Brain microvascular endothelial cell (primary cell): ENCODE measurements around the gene DYNLL2.
"Not testable (repeated sequence)": the region's sequence is repeated elsewhere in the genome, so short reads cannot be mapped to it uniquely, and the experiment has no call there.

Experiments
- DNase-seq: peaks from one replicate; pipeline ENCODE4 v3.0.0-alpha.2; 2020
- H3K27ac ChIP-seq: fragments of 250-450 bp; sonication (Bioruptor Pico); 2 replicates; pipeline ENCODE4 v1.5.1; 2020; ENCODE audit warnings: mild to moderate bottlenecking, moderate library complexity
- H3K27me3 ChIP-seq: fragments of 250-450 bp; sonication (Bioruptor Pico); replicated peaks from 2 replicates; pipeline ENCODE4 v1.5.1; 2020; ENCODE audit warnings: mild to moderate bottlenecking
- H3K36me3 ChIP-seq: fragments of 250-450 bp; sonication (Bioruptor Pico); replicated peaks from 2 replicates; pipeline ENCODE4 v1.5.1; 2020; ENCODE audit warnings: mild to moderate bottlenecking
- H3K4me3 ChIP-seq: 2 replicates; pipeline ENCODE4 v1.5.1; 2011; ENCODE audit warnings: low read depth, mild to moderate bottlenecking, control low read depth, low read length, moderate library complexity
- CTCF ChIP-seq: IDR thresholded peaks from 2 replicates; pipeline ENCODE4 v1.5.1; 2011; ENCODE audit warnings: low read depth, mild to moderate bottlenecking, moderate library complexity, low read length, control low read depth, inconsistent platforms; ENCODE audit errors: missing control alignments
- in situ Hi-C: cut with HindIII; loops from 2 replicates; pipeline ENCODE4 v1.10.0; 2017; ENCODE audit warnings: low sequenced_read_pairs, low pct_ligation_motif_present

Gene DYNLL2

GRCh38 chr17:58136669-58137279, 53.6 kb downstream of the DYNLL2 start:
- Histone ChIP-seq H3K36me3 (no peaks in the 10 kb centered on the region), H3K27me3 (no peaks in the 10 kb centered on the region), H3K4me3 (no peak overlapping the region), H3K27ac (no peak overlapping the region)
- in situ Hi-C loops = no loop called here
- peak; percentile 64 for TF ChIP-seq CTCF
- DNase-seq = no peak

DNA sequence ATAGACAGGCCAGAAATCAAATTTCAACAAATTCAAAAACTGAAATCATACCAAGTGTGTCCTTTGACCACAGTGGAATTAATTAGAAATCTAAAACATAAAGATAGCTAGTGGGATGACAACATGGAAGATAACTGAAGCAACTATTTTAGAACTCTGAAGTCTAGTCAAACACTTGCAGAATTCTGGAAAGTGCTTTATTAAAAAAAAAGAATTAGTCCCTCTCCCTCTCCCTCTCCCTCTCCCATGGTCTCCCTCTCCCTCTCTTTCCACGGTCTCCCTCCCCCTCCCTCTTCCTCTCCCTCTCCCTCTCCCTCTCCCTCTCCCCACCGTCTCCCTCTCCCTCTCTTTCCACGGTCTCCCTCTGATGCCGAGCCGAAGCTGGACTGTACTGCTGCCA, 58.3 kb downstream of the DYNLL2 start:
- no peak overlapping the region for H3K4me3 ChIP-seq
- H3K27me3 ChIP-seq = no peaks in the 10 kb centered on the region
- H3K36me3 ChIP-seq = no peaks in the 10 kb centered on the region
- in situ Hi-C loops = no loop called here
- TF ChIP-seq CTCF = no peak
- no peak overlapping the region for H3K27ac ChIP-seq
- DNase-seq = no peak

- H3K27ac ChIP-seq, H3K27me3 ChIP-seq, in situ Hi-C loops: not testable (repeated sequence)
Observed at GRCh38 chr17:58143335-58143734, 60.1 kb downstream of the DYNLL2 start.

GRCh38 chr17:58144801-58145200, 61.6 kb downstream of the DYNLL2 start:
- H3K27ac ChIP-seq = no peak overlapping the region
- no peak for TF ChIP-seq CTCF
- in situ Hi-C loops = no loop called here

More at GRCh38 chr17:58143335-58143734, 60.1 kb downstream of the DYNLL2 start:
- not testable (repeated sequence) for H3K36me3 ChIP-seq, H3K4me3 ChIP-seq, DNase-seq

More at GRCh38 chr17:58144801-58145200, 61.6 kb downstream of the DYNLL2 start:
- H3K27me3 ChIP-seq = peaks cover 1% of the 10 kb centered on the region
- no peaks in the 10 kb centered on the region for H3K36me3 ChIP-seq
- no peak for DNase-seq
- no peak overlapping the region for H3K4me3 ChIP-seq
